Measurements from ENCODE around the gene SPINT2. TPM values are rescaled to one million over a fixed set of nuclear protein-coding genes. Genes with fewer than 3 reads are reported as not detected.

SPINT2 gene
- total and polyA plus RNA-seq, 2 of the 13 experiments (the other 11 are each of a cell fraction or from before 2014, with no cell fraction given): 0.31 to 0.77 TPM

DNA sequence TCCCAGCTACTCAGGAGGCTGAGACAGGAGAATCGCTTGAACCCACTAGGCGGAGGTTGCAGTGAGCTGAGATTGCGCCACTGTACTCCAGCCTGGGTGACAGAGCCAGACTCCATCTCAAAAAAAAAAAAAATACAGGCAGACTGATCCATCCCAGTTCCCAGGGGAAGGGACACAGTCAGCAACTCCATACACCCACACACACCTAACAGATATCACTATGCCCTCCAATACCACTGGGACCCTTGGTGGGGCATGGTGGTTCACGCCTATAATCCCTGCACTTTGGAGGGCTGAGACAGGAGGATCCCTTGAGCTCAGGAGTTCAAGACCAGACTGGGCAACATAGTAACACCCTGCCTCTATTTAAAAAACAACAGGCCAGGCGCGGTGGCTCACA is 43.0 kb upstream of the SPINT2 start (continued):
- TF ChIP-seq, protein P1, sequence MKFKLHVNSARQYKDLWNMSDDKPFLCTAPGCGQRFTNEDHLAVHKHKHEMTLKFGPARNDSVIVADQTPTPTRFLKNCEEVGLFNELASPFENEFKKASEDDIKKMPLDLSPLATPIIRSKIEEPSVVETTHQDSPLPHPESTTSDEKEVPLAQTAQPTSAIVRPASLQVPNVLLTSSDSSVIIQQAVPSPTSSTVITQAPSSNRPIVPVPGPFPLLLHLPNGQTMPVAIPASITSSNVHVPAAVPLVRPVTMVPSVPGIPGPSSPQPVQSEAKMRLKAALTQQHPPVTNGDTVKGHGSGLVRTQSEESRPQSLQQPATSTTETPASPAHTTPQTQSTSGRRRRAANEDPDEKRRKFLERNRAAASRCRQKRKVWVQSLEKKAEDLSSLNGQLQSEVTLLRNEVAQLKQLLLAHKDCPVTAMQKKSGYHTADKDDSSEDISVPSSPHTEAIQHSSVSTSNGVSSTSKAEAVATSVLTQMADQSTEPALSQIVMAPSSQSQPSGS (CRISPR knock-in tag; IDR thresholded peaks at IDR 0.05): no peak
- TF ChIP-seq JARID2 (CRISPR knock-in tag; IDR thresholded peaks at IDR 0.05; ENCODE audit: insufficient replicate concordance): no peak

DNA sequence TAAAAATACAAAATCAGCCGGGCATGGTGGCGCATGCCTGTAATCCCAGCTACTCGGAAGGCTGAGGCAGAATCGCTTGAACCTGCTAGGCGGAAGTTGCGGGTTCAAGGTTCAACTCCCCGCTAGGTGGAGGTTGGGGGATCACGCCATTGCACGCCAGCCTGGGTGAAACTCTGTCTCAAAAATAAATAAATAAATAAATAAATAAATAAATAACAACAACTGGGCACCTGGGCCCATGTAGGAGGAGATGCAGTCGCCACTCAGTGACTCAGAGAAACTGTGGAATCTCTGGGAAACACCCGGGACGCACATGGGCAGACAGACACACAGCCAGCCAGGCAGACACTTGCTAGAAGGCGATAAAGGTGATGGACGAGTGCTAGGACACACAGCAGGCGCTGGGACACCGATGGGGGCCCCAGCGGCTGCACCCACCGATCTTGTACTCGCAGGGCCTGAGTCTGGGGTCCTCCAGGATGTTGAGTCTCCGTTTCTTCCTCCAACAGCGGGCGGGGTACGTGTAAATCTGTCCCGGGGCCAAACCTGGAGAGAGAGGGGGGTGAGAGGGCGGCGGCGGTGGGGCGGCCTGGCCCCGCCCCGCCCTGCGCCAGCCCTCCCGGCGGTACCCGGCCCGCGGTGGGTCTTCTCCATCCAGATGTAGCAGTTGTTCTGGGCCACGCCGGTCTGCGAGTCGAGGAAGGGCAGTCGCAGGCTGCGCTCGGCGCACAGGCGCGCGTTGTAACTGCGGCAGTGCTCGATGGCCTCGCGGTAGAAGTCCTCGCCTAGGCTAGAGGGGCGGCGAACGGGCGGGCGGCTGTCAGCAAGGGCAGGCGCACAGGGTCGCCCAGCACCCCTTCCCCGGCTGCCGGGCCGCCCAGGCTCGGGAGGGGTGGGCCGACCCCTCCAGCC is 42.2 kb upstream of the SPINT2 start:
- FAIRE-seq: no peak
- no peak for TF ChIP-seq AGO2 (optimal IDR thresholded peaks at IDR 0.05; ENCODE audit: low read depth, low read length)
- TF ChIP-seq, protein P2, sequence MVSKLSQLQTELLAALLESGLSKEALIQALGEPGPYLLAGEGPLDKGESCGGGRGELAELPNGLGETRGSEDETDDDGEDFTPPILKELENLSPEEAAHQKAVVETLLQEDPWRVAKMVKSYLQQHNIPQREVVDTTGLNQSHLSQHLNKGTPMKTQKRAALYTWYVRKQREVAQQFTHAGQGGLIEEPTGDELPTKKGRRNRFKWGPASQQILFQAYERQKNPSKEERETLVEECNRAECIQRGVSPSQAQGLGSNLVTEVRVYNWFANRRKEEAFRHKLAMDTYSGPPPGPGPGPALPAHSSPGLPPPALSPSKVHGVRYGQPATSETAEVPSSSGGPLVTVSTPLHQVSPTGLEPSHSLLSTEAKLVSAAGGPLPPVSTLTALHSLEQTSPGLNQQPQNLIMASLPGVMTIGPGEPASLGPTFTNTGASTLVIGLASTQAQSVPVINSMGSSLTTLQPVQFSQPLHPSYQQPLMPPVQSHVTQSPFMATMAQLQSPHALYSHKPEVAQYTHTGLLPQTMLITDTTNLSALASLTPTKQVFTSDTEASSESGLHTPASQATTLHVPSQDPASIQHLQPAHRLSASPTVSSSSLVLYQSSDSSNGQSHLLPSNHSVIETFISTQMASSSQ (IDR thresholded peaks at IDR 0.05; ENCODE audit: low read depth): no peak
- TF ChIP-seq, protein P2 (CRISPR knock-in tag; IDR thresholded peaks at IDR 0.05; ENCODE audit: borderline replicate concordance): no peak
- no peak for TF ChIP-seq ZKSCAN5 (CRISPR knock-in tag; IDR thresholded peaks at IDR 0.05)
- TF ChIP-seq ZNF124 (CRISPR knock-in tag; IDR thresholded peaks at IDR 0.05): no peak
- no peak for TF ChIP-seq ZBTB21 (CRISPR knock-in tag; IDR thresholded peaks at IDR 0.05)
- TF ChIP-seq, protein P3, sequence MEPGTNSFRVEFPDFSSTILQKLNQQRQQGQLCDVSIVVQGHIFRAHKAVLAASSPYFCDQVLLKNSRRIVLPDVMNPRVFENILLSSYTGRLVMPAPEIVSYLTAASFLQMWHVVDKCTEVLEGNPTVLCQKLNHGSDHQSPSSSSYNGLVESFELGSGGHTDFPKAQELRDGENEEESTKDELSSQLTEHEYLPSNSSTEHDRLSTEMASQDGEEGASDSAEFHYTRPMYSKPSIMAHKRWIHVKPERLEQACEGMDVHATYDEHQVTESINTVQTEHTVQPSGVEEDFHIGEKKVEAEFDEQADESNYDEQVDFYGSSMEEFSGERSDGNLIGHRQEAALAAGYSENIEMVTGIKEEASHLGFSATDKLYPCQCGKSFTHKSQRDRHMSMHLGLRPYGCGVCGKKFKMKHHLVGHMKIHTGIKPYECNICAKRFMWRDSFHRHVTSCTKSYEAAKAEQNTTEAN (CRISPR knock-in tag; conservative IDR thresholded peaks at IDR 0.05): no peak
- TF ChIP-seq, protein P4, sequence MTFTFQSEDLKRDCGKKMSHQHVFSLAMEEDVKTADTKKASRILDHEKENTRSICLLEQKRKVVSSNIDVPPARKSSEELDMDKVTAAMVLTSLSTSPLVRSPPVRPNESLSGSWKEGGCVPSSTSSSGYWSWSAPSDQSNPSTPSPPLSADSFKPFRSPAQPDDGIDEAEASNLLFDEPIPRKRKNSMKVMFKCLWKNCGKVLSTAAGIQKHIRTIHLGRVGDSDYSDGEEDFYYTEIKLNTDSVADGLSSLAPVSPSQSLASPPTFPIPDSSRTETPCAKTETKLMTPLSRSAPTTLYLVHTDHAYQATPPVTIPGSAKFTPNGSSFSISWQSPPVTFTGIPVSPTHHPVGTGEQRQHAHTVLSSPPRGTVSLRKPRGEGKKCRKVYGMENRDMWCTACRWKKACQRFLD (CRISPR knock-in tag; IDR thresholded peaks at IDR 0.05; ENCODE audit: borderline replicate concordance): no peak
- TF ChIP-seq CEBPG (CRISPR knock-in tag; IDR thresholded peaks at IDR 0.05): no peak
- TF ChIP-seq U2AF1 (optimal IDR thresholded peaks at IDR 0.05; ENCODE audit: low read depth, low read length): no peak
- TF ChIP-seq ZNF441 (CRISPR knock-in tag; IDR thresholded peaks at IDR 0.05; ENCODE audit: borderline replicate concordance): no peak

More for the DNA sequence above, 42.2 kb upstream of the SPINT2 start:
- no peaks in the 10 kb centered on the region for H3K9me3 ChIP-seq (ENCODE audit: low read length)
- no peak overlapping the region for H3K4me2 ChIP-seq (ENCODE audit: low read depth, low read length)
- ChIA-PET CTCF (ENCODE audit: low intra/inter-chr PET ratio, low total read pairs) (no interaction called here), POLR2A (no interaction called here)
- H3K9ac ChIP-seq (ENCODE audit: insufficient read depth, low read depth, low read length): no peak overlapping the region
- in situ Hi-C loops (cut with HindIII; ENCODE audit: extremely low pct_ligation_motif_present, low pct_unique_long_range_greater_than_20kb): no loop called here
- ATAC-seq (no peak), DNase-seq (ENCODE audit: low spot score) (no peak)
- no peaks in the 10 kb centered on the region for H3K36me3 ChIP-seq (replicated peaks in 1 of 2; ENCODE audit: control insufficient read depth in 1 of 2, insufficient read depth in 2 of 2, low read length in 2 of 2)
- 95% methylated on average over 50 of the region's 64 CpGs for WGBS (ENCODE audit: low lambda C conversion rate)
- intact Hi-C loops (cut with micrococcal nuclease; ENCODE audit: unreplicated experiment): no loop called here
- H3K4me3 ChIP-seq (replicated peaks in 1 of 3; ENCODE audit: insufficient read depth in 1 of 3, low read depth in 2 of 3, low read length in 3 of 3): no peak overlapping the region
- no peaks in the 10 kb centered on the region for H4K20me1 ChIP-seq (ENCODE audit: insufficient read depth, low read length)
- H3K4me1 ChIP-seq (ENCODE audit: insufficient read depth, low read length): peaks cover 9% of the 10 kb centered on the region
- H3K27me3 ChIP-seq (ENCODE audit: control insufficient read depth in 1 of 2, insufficient read depth in 2 of 2, low read length in 2 of 2): peaks cover 3 to 6% of the 10 kb centered on the region in 2 experiments; a peak in 3 of 5 replicates
- H2AFZ ChIP-seq (ENCODE audit: low read length): no peak overlapping the region
- no peak overlapping the region for H3K27ac ChIP-seq (ENCODE audit: extremely low read length, insufficient read depth, low read length)
- no TSS peak for BruUV-seq (replicated peaks)
- no peaks in the 10 kb centered on the region for H3K79me2 ChIP-seq (ENCODE audit: insufficient read depth, low read length)
